CD4-positive, alpha-beta T cell treated with Interleukin-21 for 1 hour (primary cell): Measurements from ENCODE around the gene NNAT.
"Not testable (repeated sequence)": the region's sequence is repeated elsewhere in the genome, so short reads cannot be mapped to it uniquely, and the experiment has no call there.

ENCODE experiments used
- DNase-seq: peaks from one replicate; pipeline ENCODE4 v3.0.0-alpha.2; 2020

The NNAT gene

GRCh38 chr20:37524859-37525708, 4.0 kb downstream of the NNAT start:
- no peak for DNase-seq

GRCh38 chr20:37525810-37526209, 4.8 kb downstream of the NNAT start:
- DNase-seq: no peak

DNA sequence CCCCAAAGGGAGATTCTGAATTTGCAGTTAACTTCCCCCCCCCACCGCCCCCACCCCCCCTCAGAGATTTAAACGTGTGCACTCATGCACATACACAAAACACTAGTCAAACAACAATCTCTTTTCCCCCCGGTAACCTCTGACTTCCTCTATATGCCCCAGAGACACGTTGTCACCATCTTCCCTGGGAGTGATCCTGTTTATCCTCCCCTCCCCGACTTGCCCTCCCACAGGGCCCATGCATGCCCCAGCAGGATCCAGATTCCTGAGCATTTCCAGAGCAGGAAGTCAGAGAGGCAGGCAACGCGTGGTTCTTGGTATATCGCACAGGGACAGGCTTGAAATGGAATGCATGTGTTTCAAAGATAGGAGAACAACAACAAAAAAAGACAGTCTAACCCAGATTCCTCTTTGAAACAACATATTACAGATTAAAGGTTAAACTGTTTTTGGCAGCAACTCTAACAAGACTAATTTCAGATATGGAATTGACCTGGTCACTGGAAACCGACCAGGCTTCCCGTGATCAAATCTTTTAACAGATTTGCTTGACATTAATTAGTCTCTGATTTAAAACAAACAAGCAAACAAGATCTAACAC, 5.3 kb downstream of the NNAT start:
- DNase-seq: no peak

- no peak for DNase-seq
Measured at GRCh38 chr20:37526839-37527637, 6.0 kb downstream of the NNAT start.

- DNase-seq: peak; percentile 94
Measured at GRCh38 chr20:37527638-37528445, 6.8 kb downstream of the NNAT start, which contains the start of gene BLCAP. Gene BLCAP (minus strand): TSS chr20:37527876. CDS start chr20:37519174, 8,702 bp downstream.

DNA sequence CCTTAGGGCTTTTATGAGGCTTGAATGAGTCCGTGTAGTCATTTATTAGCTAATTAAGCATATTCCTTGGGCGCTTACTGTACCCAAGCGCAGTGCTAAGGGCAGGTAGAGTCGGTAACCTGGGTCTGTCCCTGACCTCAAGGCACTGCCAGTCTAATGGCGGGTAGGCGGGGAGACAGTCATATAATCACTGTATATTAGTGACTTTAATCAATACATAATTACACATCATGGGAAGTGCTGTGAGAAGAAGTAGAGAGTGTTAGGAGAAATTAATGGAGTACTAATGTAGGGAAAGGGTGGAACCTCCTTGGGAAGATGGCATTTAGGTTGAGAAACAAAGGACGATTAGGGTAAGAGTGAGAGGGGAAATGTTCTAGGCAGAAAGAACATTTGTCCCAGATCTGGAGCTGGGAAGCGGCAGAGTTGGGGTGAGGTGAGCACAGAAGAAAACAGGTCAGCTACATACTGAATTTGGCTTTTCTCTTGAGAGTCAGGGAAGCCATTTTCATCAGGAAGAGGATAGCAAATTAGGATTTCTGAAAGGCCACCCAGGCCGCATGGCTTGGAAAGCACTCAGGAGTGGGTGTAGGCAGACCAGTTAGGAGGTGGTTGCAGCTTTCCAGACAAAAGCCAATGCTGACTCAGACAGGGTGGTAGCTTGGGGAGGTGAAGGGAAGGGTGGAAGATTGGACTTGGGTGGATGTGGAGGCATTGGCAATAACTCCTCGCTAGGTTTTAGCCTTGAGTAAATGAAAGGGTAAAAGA, 7.6 kb downstream of the NNAT start:
- DNase-seq: no peak

- DNase-seq: no peak
Measured at GRCh38 chr20:37529214-37529967, 8.3 kb downstream of the NNAT start.

DNA sequence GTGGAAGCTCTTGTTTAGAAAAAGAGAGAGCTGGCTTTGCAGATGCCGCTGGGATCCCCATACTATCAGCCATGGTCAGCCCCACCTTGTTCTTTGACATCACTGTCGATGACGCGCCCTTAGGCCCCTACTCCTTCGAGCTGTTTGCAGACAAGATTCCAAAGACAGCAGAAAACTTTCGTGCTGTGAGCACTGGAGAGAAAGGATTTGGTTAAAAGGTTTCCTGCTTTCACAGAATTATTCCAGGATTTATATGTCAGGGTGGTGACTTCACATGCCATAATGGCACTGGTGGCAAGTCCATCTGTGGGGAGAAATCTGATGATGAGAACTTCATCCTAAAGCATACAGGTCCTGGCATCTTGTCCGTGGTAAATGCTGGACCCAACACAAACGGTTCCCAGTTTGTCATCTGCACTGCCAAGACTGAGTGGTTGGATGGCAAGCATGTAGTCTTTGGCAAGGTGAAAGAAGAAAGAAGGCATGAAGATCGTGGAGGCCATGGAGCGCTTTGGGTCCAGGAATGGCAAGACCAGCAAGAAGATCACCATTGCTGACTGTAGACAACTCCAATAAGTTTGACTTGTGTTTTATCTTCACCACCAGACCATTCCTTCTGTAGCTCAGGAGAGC, 9.0 kb downstream of the NNAT start:
- no peak for DNase-seq

GRCh38 chr20:37530696-37531095, 9.6 kb downstream of the NNAT start:
- DNase-seq: no peak

DNA sequence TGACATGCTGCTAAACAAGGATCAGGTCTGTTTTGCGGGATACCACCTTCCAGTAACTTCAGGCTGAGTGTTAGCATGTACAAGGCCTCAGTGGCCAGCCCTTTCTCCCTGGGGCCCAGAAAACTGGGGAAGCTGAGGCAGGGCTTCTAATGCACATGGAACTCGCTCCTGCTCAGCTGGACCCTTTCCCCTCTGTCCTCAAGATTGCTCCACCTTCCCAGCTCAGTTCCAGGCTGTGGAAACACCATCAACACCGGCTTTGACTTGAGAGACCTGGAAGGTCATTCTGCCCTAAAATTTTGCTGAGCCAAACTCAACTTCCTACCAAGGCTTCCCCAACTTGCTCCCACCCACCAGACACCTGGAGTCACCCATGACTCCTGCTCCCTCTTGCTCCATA, 10.8 kb downstream of the NNAT start:
- no peak for DNase-seq

DNA sequence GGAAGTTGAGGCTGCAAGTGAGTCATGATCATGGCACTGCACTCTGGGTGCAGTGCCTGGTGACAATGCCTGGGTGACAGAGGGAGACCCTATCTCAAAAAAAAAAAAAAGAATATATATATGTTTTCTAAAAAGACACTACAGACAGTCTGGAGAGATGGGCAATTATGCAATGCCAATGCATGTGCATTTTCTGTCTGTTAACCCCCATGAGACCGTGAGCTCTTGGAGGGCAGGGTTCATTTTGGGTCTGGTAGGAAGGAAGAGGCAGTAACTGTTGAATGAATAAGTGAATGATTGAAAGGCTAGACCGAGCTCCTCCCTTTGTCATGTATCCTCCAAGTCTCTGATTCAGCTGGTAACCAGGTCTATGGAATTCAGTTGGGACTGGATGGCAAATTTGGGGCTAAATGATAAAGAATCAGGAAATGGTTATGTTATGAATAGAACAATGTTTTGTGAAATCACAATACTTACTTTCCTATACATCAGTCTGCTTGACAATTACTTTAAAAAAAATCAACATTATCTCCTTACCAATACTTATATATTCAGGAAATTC, 12.2 kb downstream of the NNAT start:
- no peak for DNase-seq

DNA sequence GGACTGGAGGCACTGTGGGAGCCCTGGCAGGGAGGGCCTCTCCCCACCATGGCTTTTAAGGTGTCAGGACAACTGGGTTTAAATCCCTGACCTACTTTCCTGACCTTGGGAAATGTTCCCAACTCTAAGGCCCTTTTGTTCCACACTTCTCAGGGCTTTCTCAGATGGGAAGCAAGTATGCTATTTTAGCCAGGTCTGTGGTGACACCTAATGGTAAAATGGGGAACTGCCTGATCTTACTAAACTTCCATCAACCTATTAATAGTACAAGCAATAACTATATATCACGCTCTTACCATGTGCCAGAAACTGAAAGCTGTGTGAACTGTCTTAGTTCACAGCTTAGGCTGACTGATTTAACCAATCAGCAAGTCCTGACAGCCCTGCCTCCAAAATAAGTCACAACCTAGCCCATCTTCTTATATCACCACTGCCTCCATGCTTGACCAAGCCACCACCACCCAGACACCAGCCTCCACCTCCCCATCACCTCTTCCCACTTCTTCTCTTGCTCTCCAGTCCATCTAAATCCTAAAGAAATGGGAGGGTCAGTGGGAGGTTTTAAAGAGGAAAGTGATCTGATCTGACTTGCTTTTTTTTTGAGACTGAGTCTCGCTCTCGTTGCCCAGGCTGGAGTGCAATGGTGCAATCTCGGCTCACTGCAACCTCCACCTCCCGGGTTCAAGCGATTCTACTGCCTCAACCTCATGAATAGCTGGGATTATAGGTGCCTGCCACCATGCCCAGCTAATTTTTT, 13.5 kb downstream of the NNAT start:
- peak; percentile 82 for DNase-seq

- DNase-seq: no peak
Measured at GRCh38 chr20:37535443-37536132, 14.5 kb downstream of the NNAT start.

- no peak for DNase-seq
Measured at GRCh38 chr20:37537505-37537904, 16.5 kb downstream of the NNAT start.

DNA sequence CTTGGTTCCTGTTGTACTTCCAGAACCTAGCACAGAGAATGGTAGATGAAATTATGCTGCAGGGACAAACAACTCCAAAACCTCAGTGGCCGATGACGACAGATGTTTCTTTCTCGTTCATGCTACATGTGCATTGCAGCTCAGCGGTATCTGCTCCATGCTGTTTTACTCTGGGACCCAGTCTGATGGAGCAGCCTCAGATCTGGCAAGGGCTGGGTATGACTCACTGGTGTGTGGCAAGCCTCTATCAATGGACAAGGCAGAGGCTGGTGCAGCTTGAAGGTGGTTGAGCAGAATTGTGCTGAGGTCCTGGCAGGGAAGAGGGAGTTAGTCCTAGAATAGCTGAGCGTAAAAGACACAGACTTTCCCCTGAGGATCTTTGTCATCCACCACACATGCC, 17.0 kb downstream of the NNAT start:
- DNase-seq: no peak

- no peak for DNase-seq
Measured at GRCh38 chr20:37539424-37539823, 18.4 kb downstream of the NNAT start.

DNA sequence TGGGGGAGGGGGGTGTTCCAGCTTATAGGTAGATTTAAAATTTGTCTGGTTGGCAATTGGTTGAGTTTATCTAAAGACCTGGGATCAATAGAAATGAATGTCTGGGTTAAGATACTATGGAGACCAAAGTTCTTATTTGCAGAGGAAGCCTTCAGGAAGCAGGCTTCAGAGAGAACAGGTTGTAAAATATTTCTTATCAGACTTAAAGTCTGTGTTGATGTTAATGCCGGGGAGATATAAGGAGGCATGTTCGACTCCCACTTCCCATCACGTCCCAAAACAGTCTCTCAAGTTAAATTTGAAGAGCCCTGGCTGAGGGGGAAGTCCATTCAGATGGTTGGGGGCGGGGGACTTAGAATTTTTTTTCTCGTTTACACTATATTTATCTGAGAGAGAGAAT, 19.0 kb downstream of the NNAT start:
- DNase-seq: no peak

DNA sequence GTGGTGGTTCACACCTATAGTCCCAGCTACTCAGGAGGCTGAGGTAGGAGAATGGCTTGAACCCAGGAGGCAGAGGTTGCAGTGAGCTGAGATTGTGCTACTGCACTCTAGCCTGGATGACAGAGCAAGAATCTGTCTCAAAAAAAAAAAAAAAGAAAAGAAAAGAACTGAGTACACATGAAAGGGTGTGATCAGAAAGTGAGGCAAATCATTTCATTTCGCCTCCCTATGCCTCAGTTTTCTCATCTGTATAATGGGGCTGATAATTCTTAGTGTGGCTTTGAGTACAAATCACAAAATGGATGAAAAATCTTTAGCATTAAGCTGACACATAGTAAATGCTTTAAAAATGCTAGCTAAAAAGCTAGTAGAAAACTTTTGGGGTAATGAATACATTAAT, 19.8 kb downstream of the NNAT start:
- DNase-seq: not testable (repeated sequence)

- no peak for DNase-seq
Measured at GRCh38 chr20:37541326-37541725, 20.3 kb downstream of the NNAT start.
